ENCODE measurements around the gene ZFP90. TPM values are rescaled to one million over a fixed set of nuclear protein-coding genes. Genes with fewer than 3 reads are reported as not detected.
A peak's percentile ranks its signal among the peaks of the same experiment; 100 is the strongest.
"Not testable (repeated sequence)": the region's sequence is repeated elsewhere in the genome, so short reads cannot be mapped to it uniquely, and the experiment has no call there.

The ZFP90 gene
- total and polyA plus RNA-seq, 11 donors, result 4.9 to 18.1 (median 11.0) TPM

DNA sequence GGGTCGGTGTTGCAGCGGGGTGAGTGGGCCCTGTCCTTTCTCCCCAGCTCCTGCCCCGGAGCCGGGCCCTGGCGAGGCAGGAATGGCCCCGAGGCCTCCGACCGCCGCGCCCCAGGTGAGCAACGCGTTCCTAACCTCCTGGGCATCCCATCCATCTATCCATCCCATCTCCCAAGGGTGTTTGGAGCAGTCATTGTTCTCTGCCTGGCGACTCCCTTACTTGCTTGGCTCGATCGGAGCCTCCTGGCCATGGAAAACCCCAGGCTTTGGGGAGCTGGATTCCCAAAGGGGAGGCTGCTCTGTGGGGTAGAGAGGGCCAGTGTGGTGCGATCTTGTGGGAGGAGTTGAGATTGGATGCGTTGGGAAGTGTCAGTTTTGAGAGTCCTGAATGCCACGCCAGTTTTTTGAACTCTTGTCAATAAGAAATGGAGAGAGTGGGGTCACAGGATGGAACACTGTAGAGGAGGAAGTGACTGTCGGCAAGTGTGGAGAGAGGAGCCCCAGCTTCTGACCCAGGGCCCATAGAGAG lies 684 bp downstream of the ZFP90 start:
- TF ChIP-seq POLR2A (IDR thresholded peaks at IDR 0.05), result no peak
- TF ChIP-seq, protein P1, sequence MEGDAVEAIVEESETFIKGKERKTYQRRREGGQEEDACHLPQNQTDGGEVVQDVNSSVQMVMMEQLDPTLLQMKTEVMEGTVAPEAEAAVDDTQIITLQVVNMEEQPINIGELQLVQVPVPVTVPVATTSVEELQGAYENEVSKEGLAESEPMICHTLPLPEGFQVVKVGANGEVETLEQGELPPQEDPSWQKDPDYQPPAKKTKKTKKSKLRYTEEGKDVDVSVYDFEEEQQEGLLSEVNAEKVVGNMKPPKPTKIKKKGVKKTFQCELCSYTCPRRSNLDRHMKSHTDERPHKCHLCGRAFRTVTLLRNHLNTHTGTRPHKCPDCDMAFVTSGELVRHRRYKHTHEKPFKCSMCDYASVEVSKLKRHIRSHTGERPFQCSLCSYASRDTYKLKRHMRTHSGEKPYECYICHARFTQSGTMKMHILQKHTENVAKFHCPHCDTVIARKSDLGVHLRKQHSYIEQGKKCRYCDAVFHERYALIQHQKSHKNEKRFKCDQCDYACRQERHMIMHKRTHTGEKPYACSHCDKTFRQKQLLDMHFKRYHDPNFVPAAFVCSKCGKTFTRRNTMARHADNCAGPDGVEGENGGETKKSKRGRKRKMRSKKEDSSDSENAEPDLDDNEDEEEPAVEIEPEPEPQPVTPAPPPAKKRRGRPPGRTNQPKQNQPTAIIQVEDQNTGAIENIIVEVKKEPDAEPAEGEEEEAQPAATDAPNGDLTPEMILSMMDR (IDR thresholded peaks at IDR 0.05), result no peak
- peak overlapping the region; percentile 71 to 100 (median 89) for H3K4me3 ChIP-seq
- H3K27ac ChIP-seq, result peak overlapping the region in 8 of 12 donors; percentile 66 to 88 (median 82)
- no peaks in the 10 kb centered on the region for H3K9me3 ChIP-seq
- H3K4me1 ChIP-seq, result peaks cover 0 to 13% (median 6%) of the 10 kb centered on the region in 12 donors
- ATAC-seq, result peak; percentile 5 to 31 (median 16)
- H3K27me3 ChIP-seq, result no peaks in the 10 kb centered on the region
- intact Hi-C loops (cut with DNase I), result loop anchor here in 4 of 10 donors (5.0 to 10.0 kb wide), 6 partner anchors 303 to 745 kb away; partner anchors contain the start of genes TANGO6 (in 2 of the 4), CHTF8 (in 1 of the 4) and UTP4 (in 1 of the 4)
- peak in 1 of 5 donors; percentile 28 for DNase-seq
- 3 to 5% (median 4%) methylated on average over 7 to 19 of the region's 19 CpGs for WGBS, 4 donors
- H3K36me3 ChIP-seq, result peaks cover 0 to 19% (median 10%) of the 10 kb centered on the region in 9 donors

DNA sequence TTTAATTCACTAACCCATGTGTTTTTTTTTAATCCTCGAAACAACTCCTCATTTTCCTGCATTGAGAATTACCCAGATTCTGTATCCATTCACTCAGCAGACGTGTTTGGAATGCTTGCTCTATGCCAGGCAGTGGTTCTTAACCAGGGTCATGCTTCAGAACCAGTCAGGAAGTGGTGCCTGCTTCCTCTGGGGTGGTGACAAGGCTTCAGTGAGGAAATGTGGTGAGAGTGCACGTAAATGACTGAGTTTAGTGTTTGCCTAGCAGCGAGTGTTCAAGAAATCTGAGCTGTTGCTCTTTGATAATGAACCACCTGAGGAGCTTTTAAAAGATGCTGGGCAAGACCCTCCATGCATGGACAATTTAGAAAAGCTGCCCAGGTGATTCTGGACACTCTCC lies 9.9 kb downstream of the ZFP90 start:
- intact Hi-C loops (cut with DNase I), result no loop called here
- Histone ChIP-seq H3K4me1 (no peaks in the 10 kb centered on the region), H3K27ac (no peak overlapping the region), H3K27me3 (no peaks in the 10 kb centered on the region), H3K36me3 (peaks cover 0 to 86% (median 49%) of the 10 kb centered on the region in 9 donors), H3K9me3 (peaks cover 0 to 65% (median 23%) of the 10 kb centered on the region in 12 donors), H3K4me3 (no peak overlapping the region)
- ATAC-seq (no peak), DNase-seq (no peak)
- 92 to 97% (median 94%) methylated on average over 4 of the region's 4 CpGs for WGBS, 4 donors
- no peak for TF ChIP-seq POLR2A (IDR thresholded peaks at IDR 0.05)
- TF ChIP-seq, protein P1 (IDR thresholded peaks at IDR 0.05), result no peak

DNA sequence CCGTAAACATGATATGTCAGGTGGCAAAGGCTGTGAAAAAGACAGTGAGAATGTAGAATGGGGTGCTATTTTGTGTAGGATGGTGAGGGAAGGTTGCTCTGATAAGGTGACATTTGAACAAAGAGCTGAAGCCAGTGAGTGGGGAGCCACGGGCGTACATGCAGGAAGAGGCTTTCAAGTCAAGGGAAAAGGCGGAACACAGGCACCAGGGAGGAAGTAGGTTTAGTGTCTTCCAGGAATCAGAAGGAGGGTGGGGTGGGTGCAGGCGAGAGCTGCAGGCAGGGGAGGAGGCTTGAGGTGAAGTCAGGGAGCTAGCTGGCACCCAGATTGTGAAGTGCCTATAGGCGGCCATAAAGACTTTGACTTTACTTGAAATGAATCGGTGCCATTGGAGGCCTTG lies 14.1 kb downstream of the ZFP90 start:
- H3K4me3 ChIP-seq, result no peak overlapping the region
- WGBS, 4 donors, result 90 to 96% (median 92%) methylated on average over 7 of the region's 7 CpGs
- H3K4me1 ChIP-seq, result no peaks in the 10 kb centered on the region
- peaks cover 6 to 99% (median 57%) of the 10 kb centered on the region in 9 donors for H3K36me3 ChIP-seq
- intact Hi-C loops (cut with DNase I), result no loop called here
- TF ChIP-seq, protein P1 (IDR thresholded peaks at IDR 0.05), result no peak
- TF ChIP-seq POLR2A (IDR thresholded peaks at IDR 0.05), result no peak
- ATAC-seq, result no peak
- no peak for DNase-seq
- H3K27me3 ChIP-seq, result no peaks in the 10 kb centered on the region
- peaks cover 0 to 95% (median 62%) of the 10 kb centered on the region in 12 donors for H3K9me3 ChIP-seq
- no peak overlapping the region for H3K27ac ChIP-seq

DNA sequence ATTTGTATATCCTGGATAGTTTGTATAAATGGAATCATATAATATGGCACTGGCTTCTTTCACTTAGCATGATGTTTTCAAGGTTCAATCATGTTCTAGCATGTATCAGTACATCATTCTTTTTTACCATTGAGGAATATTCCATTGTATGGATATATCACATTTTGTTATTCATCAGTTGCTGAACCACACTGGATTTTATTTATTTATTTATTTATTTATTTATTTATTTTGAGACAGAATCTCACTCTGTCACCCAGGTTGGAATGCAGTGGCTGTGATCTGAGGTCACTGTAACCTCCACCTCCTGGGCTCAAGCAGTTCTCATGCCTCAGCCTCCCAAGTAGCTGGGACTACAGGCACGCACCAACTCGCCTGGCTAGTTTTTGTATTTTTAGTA lies 21.2 kb downstream of the ZFP90 start:
- H3K9me3 ChIP-seq, result peaks cover 15 to 100% (median 98%) of the 10 kb centered on the region in 12 donors
- not testable (repeated sequence) for H3K4me1 ChIP-seq, H3K27me3 ChIP-seq, H3K27ac ChIP-seq, H3K4me3 ChIP-seq, DNase-seq, ATAC-seq
- intact Hi-C loops (cut with DNase I), result loop anchor here in 1 of 10 donors (10.0 kb wide), 1 partner anchor 64 kb away; no protein-coding TSS in a partner anchor
- H3K36me3 ChIP-seq, result peaks cover 30 to 98% (median 73%) of the 10 kb centered on the region in 9 donors
- WGBS, 4 donors, result 95 to 100% (median 99%) methylated on average over 2 of the region's 2 CpGs

Measured in heart left ventricle (tissue), 16 donors.